ENCODE measurements around the gene PAX2. TPM values are rescaled to one million over a fixed set of nuclear protein-coding genes. Genes with fewer than 3 reads are reported as not detected.

Gene PAX2
- total RNA-seq, 4 donors from 2014 or later: not detected

- no peak for DNase-seq
- Histone ChIP-seq H3K27me3 (peaks cover 4% of the 10 kb centered on the region), H3K27ac (no peak overlapping the region), H3K4me3 (replicated peaks in 1 of 3) (no peak overlapping the region), H3K4me1 (no peaks in the 10 kb centered on the region), H3K9me3 (no peaks in the 10 kb centered on the region), H3K36me3 (no peaks in the 10 kb centered on the region)
- intact Hi-C loops (cut with DNase I): no loop called here
- 44 to 63% methylated on average over 7 of the region's 7 CpGs for WGBS, 2 donors
- TF ChIP-seq, protein P1, sequence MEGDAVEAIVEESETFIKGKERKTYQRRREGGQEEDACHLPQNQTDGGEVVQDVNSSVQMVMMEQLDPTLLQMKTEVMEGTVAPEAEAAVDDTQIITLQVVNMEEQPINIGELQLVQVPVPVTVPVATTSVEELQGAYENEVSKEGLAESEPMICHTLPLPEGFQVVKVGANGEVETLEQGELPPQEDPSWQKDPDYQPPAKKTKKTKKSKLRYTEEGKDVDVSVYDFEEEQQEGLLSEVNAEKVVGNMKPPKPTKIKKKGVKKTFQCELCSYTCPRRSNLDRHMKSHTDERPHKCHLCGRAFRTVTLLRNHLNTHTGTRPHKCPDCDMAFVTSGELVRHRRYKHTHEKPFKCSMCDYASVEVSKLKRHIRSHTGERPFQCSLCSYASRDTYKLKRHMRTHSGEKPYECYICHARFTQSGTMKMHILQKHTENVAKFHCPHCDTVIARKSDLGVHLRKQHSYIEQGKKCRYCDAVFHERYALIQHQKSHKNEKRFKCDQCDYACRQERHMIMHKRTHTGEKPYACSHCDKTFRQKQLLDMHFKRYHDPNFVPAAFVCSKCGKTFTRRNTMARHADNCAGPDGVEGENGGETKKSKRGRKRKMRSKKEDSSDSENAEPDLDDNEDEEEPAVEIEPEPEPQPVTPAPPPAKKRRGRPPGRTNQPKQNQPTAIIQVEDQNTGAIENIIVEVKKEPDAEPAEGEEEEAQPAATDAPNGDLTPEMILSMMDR (IDR thresholded peaks at IDR 0.05): no peak
- no peak for TF ChIP-seq POLR2A (IDR thresholded peaks at IDR 0.05)
These were observed 58.5 kb downstream of the PAX2 start for GRCh38 chr10:100803908-100804307.

DNA sequence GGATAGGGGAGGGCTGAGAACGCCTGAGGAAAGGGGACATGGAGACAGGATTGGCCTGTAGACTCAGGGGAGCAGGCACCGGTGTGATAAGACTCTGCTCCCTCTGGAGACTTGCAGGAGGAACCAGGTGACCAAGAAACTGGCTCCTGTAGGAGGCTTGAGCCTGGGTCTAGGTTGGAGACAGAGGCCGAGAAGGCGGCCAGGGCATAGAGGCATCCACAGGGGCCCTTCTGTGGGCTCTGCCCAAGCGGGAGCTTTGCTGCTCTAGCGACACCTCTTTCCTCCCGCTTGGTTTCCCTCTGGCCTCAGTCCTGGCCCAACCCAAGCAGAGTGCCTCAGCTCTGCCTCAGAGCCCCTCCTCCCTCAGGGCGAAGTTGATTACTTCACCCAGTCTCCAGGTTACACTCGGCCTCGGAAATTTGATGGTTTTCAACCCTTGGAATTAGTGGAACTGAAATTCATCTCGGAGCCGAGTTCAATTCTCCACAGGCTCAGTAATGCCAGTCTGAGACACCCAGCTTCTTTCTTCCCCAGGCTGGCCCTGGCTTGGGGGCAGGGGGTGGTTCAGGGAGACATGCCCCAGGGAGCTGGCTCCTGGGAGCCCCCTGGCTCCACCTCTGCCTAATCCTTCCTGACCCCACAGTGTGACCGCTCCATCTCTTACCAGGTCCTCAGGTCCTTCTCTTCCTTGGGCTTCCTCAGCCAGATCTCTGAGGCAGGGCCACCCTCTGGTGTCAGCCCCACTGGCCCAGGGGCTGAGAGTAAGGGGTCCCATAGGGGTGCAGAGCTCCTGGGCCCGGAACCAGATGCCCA is 60.4 kb downstream of the PAX2 start:
- no peaks in the 10 kb centered on the region for H3K9me3 ChIP-seq
- no peaks in the 10 kb centered on the region for H3K36me3 ChIP-seq
- no peak overlapping the region for H3K4me3 ChIP-seq (replicated peaks in 1 of 3)
- TF ChIP-seq, protein P1 (IDR thresholded peaks at IDR 0.05): no peak
- no peak for TF ChIP-seq POLR2A (IDR thresholded peaks at IDR 0.05)
- no peak overlapping the region for H3K27ac ChIP-seq
- peaks cover 4% of the 10 kb centered on the region for H3K27me3 ChIP-seq
- intact Hi-C loops (cut with DNase I): no loop called here
- no peaks in the 10 kb centered on the region for H3K4me1 ChIP-seq
- WGBS, 2 donors: 61 to 64% methylated on average over 12 to 13 of the region's 14 CpGs
- DNase-seq: no peak

DNA sequence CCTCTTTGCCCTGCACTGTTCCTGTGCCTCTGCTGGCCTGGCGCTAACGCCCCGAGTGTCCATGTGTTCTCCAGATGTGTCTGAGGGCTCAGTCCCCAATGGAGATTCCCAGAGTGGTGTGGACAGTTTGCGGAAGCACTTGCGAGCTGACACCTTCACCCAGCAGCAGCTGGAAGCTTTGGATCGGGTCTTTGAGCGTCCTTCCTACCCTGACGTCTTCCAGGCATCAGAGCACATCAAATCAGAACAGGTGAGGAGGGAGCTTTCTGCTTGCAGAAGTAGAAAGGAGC is 60.9 kb downstream of the PAX2 start:
- Histone ChIP-seq H3K27me3 (peaks cover 4% of the 10 kb centered on the region), H3K9me3 (no peaks in the 10 kb centered on the region), H3K4me1 (no peaks in the 10 kb centered on the region), H3K36me3 (no peaks in the 10 kb centered on the region), H3K27ac (no peak overlapping the region), H3K4me3 (replicated peaks in 1 of 3) (no peak overlapping the region)
- intact Hi-C loops (cut with DNase I): no loop called here
- WGBS, 2 donors: 63 to 70% methylated on average over 4 to 7 of the region's 8 CpGs
- no peak for DNase-seq
- TF ChIP-seq, protein P1 (IDR thresholded peaks at IDR 0.05): no peak
- no peak for TF ChIP-seq POLR2A (IDR thresholded peaks at IDR 0.05)

- no peaks in the 10 kb centered on the region for H3K4me1 ChIP-seq
- no peaks in the 10 kb centered on the region for H3K9me3 ChIP-seq
- DNase-seq: no peak
- H3K27me3 ChIP-seq: no peaks in the 10 kb centered on the region
- intact Hi-C loops (cut with DNase I): no loop called here
- no peak overlapping the region for H3K4me3 ChIP-seq (replicated peaks in 1 of 3)
- no peak overlapping the region for H3K27ac ChIP-seq
- no peak for TF ChIP-seq POLR2A (IDR thresholded peaks at IDR 0.05)
- TF ChIP-seq, protein P1 (IDR thresholded peaks at IDR 0.05): no peak
- 70 to 72% methylated on average over 18 to 20 of the region's 20 CpGs for whole genome bisulfite sequencing, 2 donors
- no peaks in the 10 kb centered on the region for H3K36me3 ChIP-seq
These were observed 62.0 kb downstream of the PAX2 start for GRCh38 chr10:100807241-100807951.

DNA sequence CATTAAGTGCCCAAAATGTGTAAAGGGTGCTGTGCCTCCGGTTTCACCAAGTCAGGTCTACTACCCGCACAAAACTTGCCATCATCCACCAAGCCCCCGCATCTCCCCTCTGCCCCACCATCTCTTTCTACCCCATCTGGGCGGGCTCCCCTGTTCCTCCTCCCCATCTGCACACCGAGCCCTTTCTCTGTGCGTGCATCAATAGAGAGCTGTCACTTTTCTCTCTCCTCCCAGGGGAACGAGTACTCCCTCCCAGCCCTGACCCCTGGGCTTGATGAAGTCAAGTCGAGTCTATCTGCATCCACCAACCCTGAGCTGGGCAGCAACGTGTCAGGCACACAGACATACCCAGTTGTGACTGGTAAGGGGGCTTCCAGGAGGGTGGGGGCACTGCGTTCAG is 63.5 kb downstream of the PAX2 start:
- Histone ChIP-seq H3K36me3 (no peaks in the 10 kb centered on the region), H3K4me3 (replicated peaks in 1 of 3) (no peak overlapping the region), H3K27ac (no peak overlapping the region), H3K27me3 (no peaks in the 10 kb centered on the region), H3K4me1 (no peaks in the 10 kb centered on the region), H3K9me3 (no peaks in the 10 kb centered on the region)
- intact Hi-C loops (cut with DNase I): no loop called here
- TF ChIP-seq POLR2A (IDR thresholded peaks at IDR 0.05): no peak
- TF ChIP-seq, protein P1 (IDR thresholded peaks at IDR 0.05): no peak
- DNase-seq: no peak
- 74 to 87% methylated on average over 10 of the region's 10 CpGs for WGBS, 2 donors
